Suprapubic skin (tissue), 4 donors: ENCODE data around the gene NIP7. TPM values are rescaled to one million over a fixed set of nuclear protein-coding genes. Genes with fewer than 3 reads are reported as not detected.

Experiments used
- DNase-seq, 2 donors: peaks; one replicate each; pipeline ENCODE4 v3.0.0-alpha.2; 2019; ENCODE audit warnings: low spot score in 2 of 2
- H3K27ac ChIP-seq: fragments of 200-600 bp; sonication (generic); one replicate; pipeline ENCODE4 v1.5.1; 2019
- H3K27me3 ChIP-seq: fragments of 200-600 bp; sonication (generic); one replicate; pipeline ENCODE4 v1.5.1; 2019
- H3K36me3 ChIP-seq: fragments of 200-600 bp; sonication (generic); one replicate; pipeline ENCODE4 v1.5.1; 2019
- H3K4me1 ChIP-seq: fragments of 200-600 bp; sonication (generic); one replicate; pipeline ENCODE4 v1.5.1; 2019
- H3K4me3 ChIP-seq: fragments of 200-600 bp; sonication (generic); one replicate; pipeline ENCODE4 v1.5.1; 2019; ENCODE audit warnings: mild to moderate bottlenecking
- H3K9me3 ChIP-seq: fragments of 200-600 bp; sonication (generic); one replicate; pipeline ENCODE4 v1.5.1; 2019
- CTCF ChIP-seq, 2 donors: fragments of 200-600 bp in 1 of 2; fragments of 450-650 bp in 1 of 2; sonication (generic) in 1 of 2; IDR thresholded peaks; one replicate each; pipeline ENCODE4 v1.5.1; 2016 to 2019; ENCODE audit warnings: antibody characterized with exemption in 2 of 2, mild to moderate bottlenecking in 1 of 2, moderate library complexity in 1 of 2
- EP300 ChIP-seq: sonication (generic); formaldehyde crosslinking; IDR thresholded peaks from one replicate; pipeline ENCODE4 v1.6.1; 2017; ENCODE audit warnings: antibody characterized with exemption
- POLR2A ChIP-seq, 2 donors: fragments of 450-650 bp; IDR thresholded peaks; one replicate each; pipeline ENCODE4 v1.6.1; 2017; ENCODE audit warnings: antibody characterized with exemption in 2 of 2, mild to moderate bottlenecking in 2 of 2, moderate library complexity in 2 of 2
- POLR2AphosphoS5 ChIP-seq, 3 donors: sonication (generic); formaldehyde crosslinking; IDR thresholded peaks; one replicate each; pipeline ENCODE4 v1.6.1; 2017; ENCODE audit warnings: antibody characterized with exemption in 3 of 3
- WGBS: methylation state at CpG from one replicate; pipeline ENCODE4 v1.1.5; 2018; 5-methylcytosine and 5-hydroxymethylcytosine counted together
- total RNA-seq, 4 donors: library from RNA; depleted of rRNA; stranded (reverse); fragments of >200 nt; gene quantifications; one replicate each; pipeline ENCODE4 v1.1.0, GENCODE V29; 2016

Gene NIP7
- total RNA-seq, 4 donors from 2014 or later: 9.8 to 24.0 (median 19.7) TPM

- no peak for TF ChIP-seq CTCF (IDR thresholded peaks at IDR 0.05)
- TF ChIP-seq EP300: no peak
- TF ChIP-seq POLR2A (IDR thresholded peaks at IDR 0.05): no peak
- no peak for TF ChIP-seq POLR2AphosphoS5 (IDR thresholded peaks at IDR 0.05)
- H3K27ac ChIP-seq: no peak overlapping the region
- H3K27me3 ChIP-seq: no peaks in the 10 kb centered on the region
- H3K4me1 ChIP-seq: peaks cover 6% of the 10 kb centered on the region
- 73% methylated on average over 4 of the region's 4 CpGs for WGBS
- H3K9me3 ChIP-seq: no peaks in the 10 kb centered on the region
- H3K36me3 ChIP-seq: peaks cover 21% of the 10 kb centered on the region
- no peak overlapping the region for H3K4me3 ChIP-seq
- no peak for DNase-seq
These were observed 6.4 kb downstream of the NIP7 start for GRCh38 chr16:69345923-69346322.

GRCh38 chr16:69346683-69347082 is 7.1 kb downstream of the NIP7 start:
- peaks cover 17% of the 10 kb centered on the region for H3K36me3 ChIP-seq

GRCh38 chr16:69348222-69348621 is 8.7 kb downstream of the NIP7 start:
- TF ChIP-seq POLR2A (IDR thresholded peaks at IDR 0.05) (no peak), POLR2AphosphoS5 (IDR thresholded peaks at IDR 0.05) (no peak), EP300 (no peak), CTCF (IDR thresholded peaks at IDR 0.05) (no peak)
- DNase-seq: no peak
- H3K27me3 ChIP-seq: no peaks in the 10 kb centered on the region
- H3K36me3 ChIP-seq: peaks cover 21% of the 10 kb centered on the region
- H3K27ac ChIP-seq: no peak overlapping the region
- H3K9me3 ChIP-seq: no peaks in the 10 kb centered on the region
- H3K4me3 ChIP-seq: no peak overlapping the region
- no peaks in the 10 kb centered on the region for H3K4me1 ChIP-seq
- WGBS: 86% methylated on average over 6 of the region's 6 CpGs

More at GRCh38 chr16:69346683-69347082, 7.1 kb downstream of the NIP7 start:
- Histone ChIP-seq H3K4me3 (no peak overlapping the region), H3K4me1 (no peaks in the 10 kb centered on the region), H3K9me3 (no peaks in the 10 kb centered on the region), H3K27ac (no peak overlapping the region), H3K27me3 (no peaks in the 10 kb centered on the region)
- WGBS: 86% methylated on average over 6 of the region's 6 CpGs
- no peak for TF ChIP-seq EP300
- TF ChIP-seq CTCF (IDR thresholded peaks at IDR 0.05): no peak
- TF ChIP-seq POLR2AphosphoS5 (IDR thresholded peaks at IDR 0.05): no peak
- no peak for TF ChIP-seq POLR2A (IDR thresholded peaks at IDR 0.05)
- DNase-seq: no peak

- DNase-seq: peak in 1 of 2 donors; percentile 28
- Histone ChIP-seq H3K4me3 (no peak overlapping the region), H3K27ac (no peak overlapping the region), H3K9me3 (no peaks in the 10 kb centered on the region), H3K4me1 (no peaks in the 10 kb centered on the region), H3K27me3 (no peaks in the 10 kb centered on the region), H3K36me3 (peaks cover 24% of the 10 kb centered on the region)
- 85% methylated on average over 9 of the region's 10 CpGs for WGBS
- TF ChIP-seq EP300: no peak
- TF ChIP-seq CTCF (IDR thresholded peaks at IDR 0.05): no peak
- no peak for TF ChIP-seq POLR2AphosphoS5 (IDR thresholded peaks at IDR 0.05)
- TF ChIP-seq POLR2A (IDR thresholded peaks at IDR 0.05): no peak
These were observed 10.0 kb downstream of the NIP7 start for GRCh38 chr16:69349536-69349935.

GRCh38 chr16:69350536-69351133 is 11.1 kb downstream of the NIP7 start:
- no peak for DNase-seq
- TF ChIP-seq CTCF (IDR thresholded peaks at IDR 0.05): no peak
- TF ChIP-seq POLR2A (IDR thresholded peaks at IDR 0.05): no peak
- Histone ChIP-seq H3K4me1 (no peaks in the 10 kb centered on the region), H3K9me3 (no peaks in the 10 kb centered on the region), H3K27ac (no peak overlapping the region), H3K27me3 (no peaks in the 10 kb centered on the region), H3K4me3 (no peak overlapping the region), H3K36me3 (peaks cover 32% of the 10 kb centered on the region)
- 83% methylated on average over 6 of the region's 6 CpGs for WGBS
